SJCRH30 (cell line): Measurements from ENCODE around the gene ZNF441. TPM values are rescaled to one million over a fixed set of nuclear protein-coding genes. Genes with fewer than 3 reads are reported as not detected.

Source experiments
- total RNA-seq: library from RNA; depleted of rRNA; stranded (reverse); fragments of >200 nt; shearing (Covaris generic); gene quantifications from 2 replicates; pipeline ENCODE4 v1.2.3, GENCODE V29; 2014; rRNA removed

Gene ZNF441
- total RNA-seq, 1 experiment from 2014 or later: 6.2 TPM

Other genes starting within 250 kb of the ZNF441 start
- 22.3 and 22.6 TPM in 2 replicates for gene ECSIT, start 237.9 kb upstream of the ZNF441 start, total RNA-seq
- 1.4 TPM in 2 replicates for gene CNN1, start 228.1 kb upstream of the ZNF441 start, total RNA-seq
- 37.3 and 38.1 TPM in 2 replicates for gene ELOF1, start 207.8 kb upstream of the ZNF441 start, total RNA-seq
- gene ACP5, start 189.4 kb upstream of the ZNF441 start, total RNA-seq: 0.75 and 2.4 TPM in 2 replicates
- 11.8 and 13.4 TPM in 2 replicates for gene ZNF627, start 169.5 kb upstream of the ZNF441 start, total RNA-seq
- 8.7 and 10.5 TPM in 2 replicates for gene ZNF823, start 28.1 kb upstream of the ZNF441 start, total RNA-seq
- gene ZNF491, start 31.5 kb downstream of the ZNF441 start, total RNA-seq: 3.6 and 5.2 TPM in 2 replicates
- gene ZNF440, start 47.3 kb downstream of the ZNF441 start, total RNA-seq: 16.9 and 21.0 TPM in 2 replicates
- 15.5 and 16.3 TPM in 2 replicates for gene ZNF439, start 81.7 kb downstream of the ZNF441 start, total RNA-seq
- 9.6 and 10.6 TPM in 2 replicates for gene ZNF69, start 120.8 kb downstream of the ZNF441 start, total RNA-seq
- gene ZNF700, start 158.1 kb downstream of the ZNF441 start, total RNA-seq: 16.2 and 19.6 TPM in 2 replicates
- 0.40 and 0.51 TPM in 2 replicates for gene ZNF763, start 198.0 kb downstream of the ZNF441 start, total RNA-seq